Astrocyte (in vitro differentiated cells and primary cell): ENCODE results near the gene YBX1. TPM values are rescaled to one million over a fixed set of nuclear protein-coding genes. Genes with fewer than 3 reads are reported as not detected.

Experiments used
- DNase-seq: peaks from one replicate; pipeline ENCODE4 v3.0.0-alpha.2; 2010; ENCODE audit warnings: low read depth
- FAIRE-seq: peaks from 2 replicates; lab custom pipeline; 2011; peaks lifted over from hg19 to GRCh38; lab: Jason Lieb, UNC
- H2AFZ ChIP-seq: 2 replicates; pipeline ENCODE4 v1.6.0; 2012; ENCODE audit warnings: low read depth, low read length, inconsistent platforms
- H3K27ac ChIP-seq: 2 replicates; pipeline ENCODE4 v1.5.1; 2011; ENCODE audit warnings: low read depth, low read length, inconsistent platforms
- H3K27me3 ChIP-seq: 2 replicates; pipeline ENCODE4 v1.6.0; 2011; ENCODE audit warnings: low read length, inconsistent platforms; ENCODE audit not compliant: insufficient read depth
- H3K36me3 ChIP-seq: 2 replicates; pipeline ENCODE4 v1.5.1; 2011; ENCODE audit warnings: low read length, inconsistent platforms; ENCODE audit not compliant: insufficient read depth
- H3K4me1 ChIP-seq: 2 replicates; pipeline ENCODE4 v1.5.1; 2011; ENCODE audit warnings: low read length, inconsistent platforms; ENCODE audit not compliant: insufficient read depth
- H3K4me2 ChIP-seq: 2 replicates; pipeline ENCODE4 v1.6.0; 2012; ENCODE audit warnings: low read length, inconsistent platforms
- H3K4me3 ChIP-seq: 2 replicates; pipeline ENCODE4 v1.5.1; 2011; ENCODE audit warnings: low read depth, mild to moderate bottlenecking, low read length, inconsistent platforms; ENCODE audit not compliant: insufficient read depth
- H3K79me2 ChIP-seq: 2 replicates; pipeline ENCODE4 v1.6.0; 2012; ENCODE audit warnings: mild to moderate bottlenecking, low read length, inconsistent platforms; ENCODE audit not compliant: insufficient read depth
- H3K9ac ChIP-seq: 2 replicates; pipeline ENCODE4 v1.6.0; 2012; ENCODE audit warnings: mild to moderate bottlenecking, low read length, inconsistent platforms
- H3K9me3 ChIP-seq: 2 replicates; pipeline ENCODE4 v1.5.1; 2012; ENCODE audit warnings: low read depth, mild to moderate bottlenecking, low read length, inconsistent platforms; ENCODE audit not compliant: insufficient read depth
- H4K20me1 ChIP-seq: 2 replicates; pipeline ENCODE4 v1.6.0; 2012; ENCODE audit warnings: low read length, inconsistent platforms; ENCODE audit not compliant: insufficient read depth
- H3K27ac Mint-ChIP-seq: one replicate; pipeline ENCODE4 v1.8.0; 2021; ENCODE audit warnings: mild to moderate bottlenecking, mixed read lengths; ENCODE audit not compliant: unreplicated experiment
- H3K27me3 Mint-ChIP-seq: one replicate; pipeline ENCODE4 v1.8.0; 2021; ENCODE audit warnings: low read depth, mixed read lengths; ENCODE audit not compliant: unreplicated experiment
- H3K36me3 Mint-ChIP-seq: one replicate; pipeline ENCODE4 v1.8.0; 2021; ENCODE audit warnings: low read depth, mixed read lengths; ENCODE audit not compliant: unreplicated experiment
- H3K4me1 Mint-ChIP-seq: one replicate; pipeline ENCODE4 v1.8.0; 2021; ENCODE audit warnings: low read depth, mixed read lengths; ENCODE audit not compliant: unreplicated experiment
- H3K4me3 Mint-ChIP-seq: one replicate; pipeline ENCODE4 v1.8.0; 2021; ENCODE audit warnings: mild to moderate bottlenecking, moderate library complexity, mixed read lengths; ENCODE audit not compliant: unreplicated experiment
- H3K9me3 Mint-ChIP-seq: one replicate; pipeline ENCODE4 v1.8.0; 2021; ENCODE audit warnings: mild to moderate bottlenecking, mixed read lengths; ENCODE audit not compliant: unreplicated experiment
- EZH2 ChIP-seq: IDR thresholded peaks from 2 replicates; pipeline ENCODE4 v1.6.1; 2012; ENCODE audit warnings: mild to moderate bottlenecking, low read length, inconsistent platforms; ENCODE audit not compliant: insufficient read depth
- total RNA-seq: library from RNA; stranded (reverse); gene quantifications from 2 replicates; pipeline ENCODE4 v1.2.1, GENCODE V29; 2021
- TF ChIP-seq, protein P1 (sequence below): IDR thresholded peaks from 2 replicates; pipeline ENCODE4 v1.5.1; 2011; ENCODE audit warnings: low read depth, mild to moderate bottlenecking, inconsistent platforms, low read length, moderate library complexity; ENCODE audit not compliant: insufficient read depth

Gene YBX1
- total RNA-seq, 1 donor from 2014 or later, result 872 TPM

DNA sequence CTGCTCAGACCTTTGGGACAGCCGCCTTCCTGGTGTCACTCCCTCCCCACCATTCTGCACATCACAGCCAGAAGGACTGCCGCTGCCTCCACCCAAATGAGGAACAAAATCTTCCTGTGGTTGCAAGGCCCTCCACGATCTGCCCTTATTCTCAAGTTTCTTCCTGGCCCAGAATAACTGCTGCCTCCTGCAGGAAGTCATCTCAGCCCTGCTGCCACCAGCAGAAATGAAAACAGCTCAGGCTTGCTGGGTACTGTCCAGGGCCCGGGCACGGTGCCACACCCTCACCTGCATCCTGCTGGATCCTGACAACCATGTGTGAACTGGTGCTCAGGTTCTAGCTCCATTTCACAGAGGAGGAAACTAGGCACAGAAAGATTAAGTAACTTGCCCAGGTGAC lies 55.0 kb downstream of the YBX1 start:
- FAIRE-seq, result no peak

DNA sequence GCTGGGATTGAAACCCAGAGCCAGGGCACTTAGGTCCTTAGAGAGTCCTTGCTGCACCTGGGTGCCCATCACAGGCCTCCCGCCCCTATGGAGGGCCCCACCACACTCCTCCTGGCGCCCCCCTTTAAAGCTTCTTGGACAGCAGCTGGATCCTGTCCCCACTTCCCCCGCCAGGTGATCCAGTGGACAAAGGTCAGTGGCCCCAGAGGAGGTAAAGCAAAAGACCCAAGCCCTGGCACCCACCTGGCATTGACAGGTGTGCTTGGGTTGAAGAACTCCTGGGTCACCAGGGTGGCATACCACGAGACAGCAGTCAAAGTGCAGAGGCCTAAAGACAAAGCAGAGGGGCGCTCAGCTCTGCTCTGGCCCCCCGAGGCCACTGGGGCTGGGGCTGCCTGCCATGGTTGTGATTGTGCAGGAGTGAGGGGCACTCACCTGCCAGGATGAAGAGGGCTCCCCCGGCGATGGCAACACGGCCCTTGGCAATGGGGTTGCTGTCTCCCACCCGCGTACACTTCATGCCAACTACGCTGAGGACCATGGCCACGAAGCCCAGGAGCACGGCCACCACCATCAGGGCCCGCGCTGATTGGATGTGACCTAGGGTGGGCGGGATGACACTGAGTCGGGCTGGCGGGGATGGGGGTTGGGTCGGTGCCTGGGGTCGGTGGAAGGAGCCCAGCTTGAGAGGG lies 55.9 kb downstream of the YBX1 start:
- H3K9me3 Mint-ChIP-seq, result peaks cover 2% of the 10 kb centered on the region
- no peak overlapping the region for H3K27ac Mint-ChIP-seq
- DNase-seq (no peak), FAIRE-seq (no peak)
- no peaks in the 10 kb centered on the region for H3K36me3 Mint-ChIP-seq
- no peaks in the 10 kb centered on the region for H3K36me3 ChIP-seq
- TF ChIP-seq, protein P1, sequence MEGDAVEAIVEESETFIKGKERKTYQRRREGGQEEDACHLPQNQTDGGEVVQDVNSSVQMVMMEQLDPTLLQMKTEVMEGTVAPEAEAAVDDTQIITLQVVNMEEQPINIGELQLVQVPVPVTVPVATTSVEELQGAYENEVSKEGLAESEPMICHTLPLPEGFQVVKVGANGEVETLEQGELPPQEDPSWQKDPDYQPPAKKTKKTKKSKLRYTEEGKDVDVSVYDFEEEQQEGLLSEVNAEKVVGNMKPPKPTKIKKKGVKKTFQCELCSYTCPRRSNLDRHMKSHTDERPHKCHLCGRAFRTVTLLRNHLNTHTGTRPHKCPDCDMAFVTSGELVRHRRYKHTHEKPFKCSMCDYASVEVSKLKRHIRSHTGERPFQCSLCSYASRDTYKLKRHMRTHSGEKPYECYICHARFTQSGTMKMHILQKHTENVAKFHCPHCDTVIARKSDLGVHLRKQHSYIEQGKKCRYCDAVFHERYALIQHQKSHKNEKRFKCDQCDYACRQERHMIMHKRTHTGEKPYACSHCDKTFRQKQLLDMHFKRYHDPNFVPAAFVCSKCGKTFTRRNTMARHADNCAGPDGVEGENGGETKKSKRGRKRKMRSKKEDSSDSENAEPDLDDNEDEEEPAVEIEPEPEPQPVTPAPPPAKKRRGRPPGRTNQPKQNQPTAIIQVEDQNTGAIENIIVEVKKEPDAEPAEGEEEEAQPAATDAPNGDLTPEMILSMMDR, result no peak
- no peak for TF ChIP-seq EZH2
- H3K27me3 Mint-ChIP-seq, result peaks cover 3% of the 10 kb centered on the region
- H3K4me1 ChIP-seq, result no peaks in the 10 kb centered on the region
- no peak overlapping the region for H3K4me3 Mint-ChIP-seq
- H3K27ac ChIP-seq, result no peak overlapping the region
- H3K9me3 ChIP-seq, result no peaks in the 10 kb centered on the region
- no peaks in the 10 kb centered on the region for H3K27me3 ChIP-seq
- no peak overlapping the region for H3K9ac ChIP-seq
- H3K4me3 ChIP-seq, result no peak overlapping the region
- no peak overlapping the region for H2AFZ ChIP-seq
- H4K20me1 ChIP-seq, result no peaks in the 10 kb centered on the region
- no peak overlapping the region for H3K4me2 ChIP-seq
- no peaks in the 10 kb centered on the region for H3K79me2 ChIP-seq
- peaks cover 5% of the 10 kb centered on the region for H3K4me1 Mint-ChIP-seq

More for the DNA sequence above, 55.0 kb downstream of the YBX1 start:
- no peaks in the 10 kb centered on the region for H3K36me3 ChIP-seq
- H3K4me3 ChIP-seq, result no peak overlapping the region
- H3K9ac ChIP-seq, result no peak overlapping the region
- no peaks in the 10 kb centered on the region for H3K9me3 ChIP-seq
- H3K4me1 ChIP-seq, result no peaks in the 10 kb centered on the region
- no peaks in the 10 kb centered on the region for H4K20me1 ChIP-seq
- H3K4me1 Mint-ChIP-seq, result peaks cover 5% of the 10 kb centered on the region
- H3K27me3 Mint-ChIP-seq, result peaks cover 3% of the 10 kb centered on the region
- H3K79me2 ChIP-seq, result no peaks in the 10 kb centered on the region
- no peaks in the 10 kb centered on the region for H3K36me3 Mint-ChIP-seq
- no peaks in the 10 kb centered on the region for H3K27me3 ChIP-seq
- no peak overlapping the region for H3K27ac Mint-ChIP-seq
- no peak overlapping the region for H3K27ac ChIP-seq
- no peak overlapping the region for H3K4me3 Mint-ChIP-seq
- H2AFZ ChIP-seq, result no peak overlapping the region
- DNase-seq, result no peak
- TF ChIP-seq EZH2, result no peak
- TF ChIP-seq, protein P1, result no peak
- H3K9me3 Mint-ChIP-seq, result peaks cover 2% of the 10 kb centered on the region
- H3K4me2 ChIP-seq, result no peak overlapping the region

DNA sequence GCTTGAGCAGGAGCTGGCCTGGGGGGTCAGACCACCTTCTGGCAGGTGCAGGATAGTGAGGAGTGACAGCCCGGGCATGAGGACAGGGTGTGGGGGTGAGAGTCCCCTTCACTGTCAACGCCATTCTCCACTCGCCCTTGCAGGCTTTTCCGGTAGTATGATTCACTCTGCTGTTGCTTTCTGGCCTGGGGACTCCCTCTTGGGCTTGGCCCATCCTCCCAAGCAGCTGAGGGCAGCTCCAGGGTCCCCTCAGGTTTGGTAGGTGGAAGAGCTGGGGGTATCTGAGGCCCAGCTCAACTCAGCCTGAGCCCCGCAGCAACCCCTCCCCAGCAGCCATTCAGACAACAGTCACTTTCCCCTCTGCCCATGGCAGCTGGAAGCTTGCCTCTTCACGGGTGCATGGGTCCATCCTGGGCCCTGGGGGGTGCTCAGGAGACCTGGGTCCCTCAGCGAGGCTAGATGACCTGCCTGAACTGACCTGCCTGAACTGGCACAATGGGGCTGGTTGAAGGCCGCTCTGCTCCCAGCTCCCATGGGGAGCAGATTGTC lies 56.5 kb downstream of the YBX1 start:
- Histone ChIP-seq H3K36me3 (no peaks in the 10 kb centered on the region), H3K9ac (no peak overlapping the region), H4K20me1 (no peaks in the 10 kb centered on the region), H3K27me3 (no peaks in the 10 kb centered on the region), H3K4me2 (no peak overlapping the region), H3K79me2 (no peaks in the 10 kb centered on the region), H3K27ac (no peak overlapping the region), H3K4me1 (no peaks in the 10 kb centered on the region), H3K4me3 (no peak overlapping the region), H2AFZ (no peak overlapping the region), H3K9me3 (no peaks in the 10 kb centered on the region)
- TF ChIP-seq EZH2, result no peak
- TF ChIP-seq, protein P1, result no peak
- no peak for DNase-seq
- Mint-ChIP-seq H3K9me3 (peaks cover 2% of the 10 kb centered on the region), H3K36me3 (no peaks in the 10 kb centered on the region), H3K27me3 (peaks cover 3% of the 10 kb centered on the region), H3K27ac (peak overlapping the region; percentile 41), H3K4me3 (no peak overlapping the region), H3K4me1 (peaks cover 5% of the 10 kb centered on the region)
- no peak for FAIRE-seq
